HepG2 (cell line): Measurements from ENCODE around the gene CCDC122. TPM values are rescaled to one million over a fixed set of nuclear protein-coding genes. Genes with fewer than 3 reads are reported as not detected.

Experiments
- ARHGAP35 ChIP-seq: sonication (generic); formaldehyde crosslinking; IDR thresholded peaks from 2 replicates; pipeline ENCODE4 v1.9.0; 2022; ENCODE audit warnings: mild to moderate bottlenecking, inconsistent platforms, moderate library complexity, missing genetic modification reagents, borderline replicate concordance
- HNRNPK ChIP-seq: fragments of 200-400 bp; formaldehyde crosslinking; IDR thresholded peaks from 2 replicates; pipeline ENCODE4 v1.6.1; 2018; ENCODE audit warnings: low read length, low read depth, moderate library complexity, mild to moderate bottlenecking; ENCODE audit not compliant: poor library complexity, severe bottlenecking
- JDP2 ChIP-seq: sonication (generic); formaldehyde crosslinking; IDR thresholded peaks from 2 replicates; pipeline ENCODE4 v1.8.1; 2022; ENCODE audit warnings: missing genetic modification reagents, borderline replicate concordance
- JUNB ChIP-seq: sonication (generic); formaldehyde crosslinking; IDR thresholded peaks from 2 replicates; pipeline ENCODE4 v1.8.0; 2022; ENCODE audit warnings: missing genetic modification reagents, mild to moderate bottlenecking, borderline replicate concordance
- NPAS2 ChIP-seq: sonication (generic); formaldehyde crosslinking; IDR thresholded peaks from 2 replicates; pipeline ENCODE4 v1.8.0; 2022; ENCODE audit warnings: mild to moderate bottlenecking, missing genetic modification reagents, borderline replicate concordance
- PITX1 ChIP-seq: sonication (generic); formaldehyde crosslinking; IDR thresholded peaks from 2 replicates; pipeline ENCODE4 v1.5.1; 2020; ENCODE audit warnings: mild to moderate bottlenecking, missing genetic modification reagents
- RFX1 ChIP-seq: fragments of 450-650 bp; IDR thresholded peaks from 2 replicates; pipeline ENCODE4 v1.6.1; 2017
- SKIL ChIP-seq: sonication (generic); formaldehyde crosslinking; IDR thresholded peaks from 2 replicates; pipeline ENCODE4 v1.8.0; 2022; ENCODE audit warnings: missing genetic modification reagents, mild to moderate bottlenecking, moderate library complexity, borderline replicate concordance
- SRF ChIP-seq: IDR thresholded peaks from 2 replicates; pipeline ENCODE4 v1.6.1; 2011; ENCODE audit warnings: mild to moderate bottlenecking, low read depth, low read length, moderate library complexity
- TGIF2 ChIP-seq: IDR thresholded peaks from 2 replicates; pipeline ENCODE4 v1.6.1; 2016; ENCODE audit warnings: control low read depth, missing compliant biosample characterization
- ZBTB33 ChIP-seq: sonication (generic); formaldehyde crosslinking; IDR thresholded peaks from 2 replicates; pipeline ENCODE4 v1.4.0; 2020; ENCODE audit warnings: missing genetic modification reagents
- ZBTB4 ChIP-seq: sonication (generic); formaldehyde crosslinking; IDR thresholded peaks from 2 replicates; pipeline ENCODE4 v1.4.0; 2020; ENCODE audit warnings: missing genetic modification reagents, mild to moderate bottlenecking, borderline replicate concordance
- ZNF225 ChIP-seq: sonication (generic); formaldehyde crosslinking; IDR thresholded peaks from 2 replicates; pipeline ENCODE4 v1.4.0; 2020; ENCODE audit warnings: mild to moderate bottlenecking, missing genetic modification reagents
- ZNF253 ChIP-seq: sonication (generic); formaldehyde crosslinking; IDR thresholded peaks from 2 replicates; pipeline ENCODE4 v1.8.0; 2022; ENCODE audit warnings: mild to moderate bottlenecking, missing genetic modification reagents, borderline replicate concordance
- ZNF331 ChIP-seq: sonication (generic); formaldehyde crosslinking; IDR thresholded peaks from 2 replicates; pipeline ENCODE4 v1.4.0; 2020; ENCODE audit warnings: missing genetic modification reagents
- ZNF333 ChIP-seq: sonication (generic); formaldehyde crosslinking; IDR thresholded peaks from 2 replicates; pipeline ENCODE4 v1.4.0; 2020; ENCODE audit warnings: mild to moderate bottlenecking, missing genetic modification reagents, borderline replicate concordance
- ZNF891 ChIP-seq: sonication (generic); formaldehyde crosslinking; IDR thresholded peaks from 2 replicates; pipeline ENCODE4 v1.5.0; 2020; ENCODE audit warnings: mild to moderate bottlenecking, missing genetic modification reagents
- polyA plus RNA-seq, 8 experiments: library from polyadenylated mRNA; depleted of rRNA in 3 of 8; stranded (reverse) in 7 of 8; unstranded in 1 of 8; fragments of >200 nt; fragmentation: Illumina TruSeq in 4 of 8; extraction: Trizol in 4 of 8; gene quantifications; 2 replicates each; pipeline versions ENCODE4 v1.2.1 to v1.2.3, GENCODE V29; 2011 to 2016; ENCODE audit warnings: low read depth in 4 of 8, missing spikeins in 1 of 8, mixed read lengths in 1 of 8; ENCODE audit not compliant: insufficient read depth in 1 of 8
- total RNA-seq, 5 experiments: library from RNA; depleted of rRNA; stranded (reverse); fragments of >200 nt; fragmentation: Illumina TruSeq; extraction: Trizol; gene quantifications; 2 replicates each; pipeline ENCODE4 v1.2.3, GENCODE V29; 2016; ENCODE audit warnings: low read depth in 1 of 5
- TF ChIP-seq, protein P1 (sequence below): sonication (generic); formaldehyde crosslinking; IDR thresholded peaks from 2 replicates; pipeline ENCODE4 v1.5.0; 2020; ENCODE audit warnings: missing genetic modification reagents

The CCDC122 gene
- total and polyA plus RNA-seq, 2 of the 13 experiments (the other 11 are each of a cell fraction or from before 2014, with no cell fraction given) = 0.32 to 3.5 TPM

DNA sequence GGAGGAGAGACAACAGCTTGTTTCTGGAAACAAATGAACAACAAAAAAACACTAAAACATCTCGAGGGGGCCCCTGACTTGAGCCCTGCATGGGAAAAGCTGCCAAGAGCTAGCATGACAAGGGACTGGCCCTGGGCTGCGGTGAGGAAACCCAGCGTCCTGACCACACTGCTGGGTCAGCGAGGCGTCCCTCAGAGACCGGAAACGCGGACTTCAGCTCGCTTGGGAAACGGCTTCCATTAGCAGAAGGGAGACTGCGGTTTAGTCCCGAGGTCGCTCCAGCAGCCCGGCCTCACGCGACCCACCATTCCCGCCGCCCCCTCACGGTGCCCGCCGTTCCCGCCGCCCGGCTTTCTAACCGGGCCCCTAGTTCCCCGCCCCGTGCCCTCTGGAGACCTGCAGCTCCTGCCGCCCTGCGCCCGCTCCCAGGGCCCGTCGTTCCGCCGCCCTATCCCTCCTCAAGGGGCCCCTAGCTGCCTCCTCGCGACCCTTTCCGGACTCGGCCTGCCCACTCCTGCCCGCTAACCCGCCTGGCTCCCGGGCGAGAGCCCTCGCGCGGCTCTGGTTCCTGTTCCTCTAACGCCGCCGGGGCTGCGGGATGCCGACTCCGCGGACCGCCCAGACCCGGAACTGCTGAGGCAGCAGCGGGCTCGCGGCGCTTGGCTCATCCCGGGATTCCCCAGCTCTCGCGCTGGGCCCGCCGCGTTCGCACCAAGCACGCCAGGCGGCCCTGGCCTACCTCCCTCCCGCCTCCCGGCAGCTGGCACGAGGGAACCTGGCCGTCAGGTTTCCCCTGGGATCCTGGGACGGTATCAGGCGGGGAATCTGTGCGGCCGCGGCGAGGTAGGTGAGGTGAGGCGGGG lies at the start of gene CCDC122 (continued):
- TF ChIP-seq, protein P1, sequence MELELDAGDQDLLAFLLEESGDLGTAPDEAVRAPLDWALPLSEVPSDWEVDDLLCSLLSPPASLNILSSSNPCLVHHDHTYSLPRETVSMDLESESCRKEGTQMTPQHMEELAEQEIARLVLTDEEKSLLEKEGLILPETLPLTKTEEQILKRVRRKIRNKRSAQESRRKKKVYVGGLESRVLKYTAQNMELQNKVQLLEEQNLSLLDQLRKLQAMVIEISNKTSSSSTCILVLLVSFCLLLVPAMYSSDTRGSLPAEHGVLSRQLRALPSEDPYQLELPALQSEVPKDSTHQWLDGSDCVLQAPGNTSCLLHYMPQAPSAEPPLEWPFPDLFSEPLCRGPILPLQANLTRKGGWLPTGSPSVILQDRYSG (CRISPR knock-in tag) = 0 out of 2 replicates have a peak, but pooled peaks have one; percentile 72
- TF ChIP-seq ZNF891 (CRISPR knock-in tag) (peak; percentile 44; the same call in 1 of the 2 replicates), ZBTB33 (peak; percentile 24; the same call in 1 of the 2 replicates), ZBTB4 (CRISPR knock-in tag) (0 out of 2 replicates have a peak, but pooled peaks have one; percentile 25), ZNF253 (CRISPR knock-in tag) (peak; percentile 43; the same call in 1 of the 2 replicates), ZNF225 (CRISPR knock-in tag) (peak; percentile 42; the same call in 1 of the 2 replicates), ZNF331 (CRISPR knock-in tag) (no peak), SRF (no peak), HNRNPK (peak; percentile 47), TGIF2 (CRISPR knock-in tag) (0 out of 2 replicates have a peak, but pooled peaks have one; percentile 66), SKIL (CRISPR knock-in tag) (peak; percentile 57; the same call in 1 of the 2 replicates), RFX1 (no peak), NPAS2 (CRISPR knock-in tag) (no peak), JUNB (CRISPR knock-in tag) (no peak), ARHGAP35 (no peak; the same call in none of the 2 replicates), ZNF333 (CRISPR knock-in tag) (no peak; the same call in 1 of the 2 replicates), PITX1 (CRISPR knock-in tag) (peak; percentile 29; the same call in 1 of the 2 replicates), JDP2 (CRISPR knock-in tag) (no peak)
